Endometrial microvascular endothelial cells (primary cell): ENCODE measurements around the gene CTTNBP2NL. TPM values are rescaled to one million over a fixed set of nuclear protein-coding genes. Genes with fewer than 3 reads are reported as not detected.

Experiments
- in situ Hi-C: cut with HindIII; loops from 2 replicates; pipeline ENCODE4 v1.10.0; 2017; ENCODE audit warnings: low sequenced_read_pairs, low pct_unique_long_range_greater_than_20kb; ENCODE audit errors: inconsistent ontology term
- total RNA-seq: library from RNA; depleted of rRNA; stranded (reverse); fragments of >200 nt; gene quantifications from one replicate; pipeline ENCODE4 v1.2.3, GENCODE V29; 2015; ENCODE audit errors: inconsistent ontology term

The CTTNBP2NL gene
- total RNA-seq, 1 donor from 2014 or later = 27.5 TPM

DNA sequence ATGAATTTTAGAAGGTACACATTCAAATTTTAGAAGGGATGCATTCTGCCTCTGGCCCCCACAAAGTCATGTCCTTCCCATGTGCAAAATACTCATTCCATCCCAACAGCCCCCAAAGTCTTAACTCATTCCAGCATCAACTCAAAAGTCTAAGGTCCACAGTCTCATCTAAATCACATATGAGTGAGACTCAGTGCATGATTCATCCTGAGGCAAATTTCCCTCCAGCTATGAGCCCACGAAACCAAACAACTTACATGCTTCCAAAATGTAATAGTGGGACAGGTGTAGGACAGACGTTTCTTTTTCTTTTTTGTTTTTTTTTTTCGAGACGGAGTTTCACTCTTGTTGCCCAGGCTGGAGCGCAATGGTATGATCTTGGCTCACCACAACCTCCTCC is 100.3 kb downstream of the CTTNBP2NL start:
- in situ Hi-C loops = no loop called here

DNA sequence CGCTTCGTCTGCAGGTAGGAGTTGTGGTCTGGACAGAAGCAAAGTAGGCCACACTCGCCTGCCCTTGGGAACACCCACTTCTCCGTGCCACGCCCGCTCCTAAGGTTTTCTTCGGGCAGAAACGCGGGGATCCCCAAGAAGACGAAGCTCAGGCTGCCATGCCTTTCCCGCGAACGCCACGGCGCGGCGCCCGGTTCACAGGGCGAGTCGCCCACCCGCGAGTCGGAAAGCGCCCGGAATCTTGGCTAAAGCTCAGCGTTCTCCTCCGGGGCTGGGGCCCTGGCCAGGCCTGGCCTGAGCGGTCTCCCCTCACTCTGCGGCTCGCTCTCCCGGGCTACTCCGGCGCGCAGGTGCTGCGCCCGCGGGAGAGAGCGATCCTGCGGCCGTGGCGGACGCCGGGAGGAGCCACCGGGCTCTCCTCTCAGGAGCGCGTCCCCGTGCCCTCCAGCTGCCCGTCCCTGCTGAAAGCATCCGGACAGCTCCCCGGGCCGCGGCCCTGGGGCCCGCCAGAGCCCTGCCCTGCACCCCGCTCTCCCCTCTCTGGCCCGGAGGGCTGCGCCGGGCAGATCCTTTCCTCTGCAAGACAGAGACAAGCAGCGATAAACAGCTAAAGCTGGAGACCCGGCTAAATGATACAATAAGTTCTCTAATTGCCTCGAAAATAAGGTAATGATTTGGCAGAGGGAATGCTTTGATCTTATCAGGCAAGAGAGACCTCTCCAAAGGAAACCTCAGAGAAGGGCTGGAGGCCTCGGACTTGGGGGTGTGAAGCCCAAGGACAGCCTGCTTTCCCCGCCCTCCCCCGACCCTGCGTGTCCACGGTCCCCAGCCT is 106.0 kb downstream of the CTTNBP2NL start:
- in situ Hi-C loops = no loop called here

DNA sequence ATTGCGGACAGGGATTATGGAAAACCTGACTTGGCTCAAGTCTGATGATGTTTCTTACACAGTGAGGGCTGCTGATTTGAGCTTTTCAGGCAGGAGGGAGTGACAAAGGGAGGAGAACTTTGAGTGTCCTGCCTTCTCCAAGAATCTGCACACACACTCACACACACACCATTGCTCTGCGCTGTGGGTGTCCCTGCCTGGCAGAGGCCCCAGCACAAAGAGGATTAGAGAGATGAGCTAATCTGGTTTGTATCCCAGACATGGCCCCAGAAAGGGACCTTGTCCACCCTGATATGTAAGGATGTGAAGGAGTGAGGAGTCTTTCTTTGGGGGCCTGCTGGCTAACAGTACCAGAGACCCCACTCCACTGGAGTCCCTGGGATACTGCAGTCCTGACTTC is 106.8 kb downstream of the CTTNBP2NL start:
- in situ Hi-C loops = no loop called here

DNA sequence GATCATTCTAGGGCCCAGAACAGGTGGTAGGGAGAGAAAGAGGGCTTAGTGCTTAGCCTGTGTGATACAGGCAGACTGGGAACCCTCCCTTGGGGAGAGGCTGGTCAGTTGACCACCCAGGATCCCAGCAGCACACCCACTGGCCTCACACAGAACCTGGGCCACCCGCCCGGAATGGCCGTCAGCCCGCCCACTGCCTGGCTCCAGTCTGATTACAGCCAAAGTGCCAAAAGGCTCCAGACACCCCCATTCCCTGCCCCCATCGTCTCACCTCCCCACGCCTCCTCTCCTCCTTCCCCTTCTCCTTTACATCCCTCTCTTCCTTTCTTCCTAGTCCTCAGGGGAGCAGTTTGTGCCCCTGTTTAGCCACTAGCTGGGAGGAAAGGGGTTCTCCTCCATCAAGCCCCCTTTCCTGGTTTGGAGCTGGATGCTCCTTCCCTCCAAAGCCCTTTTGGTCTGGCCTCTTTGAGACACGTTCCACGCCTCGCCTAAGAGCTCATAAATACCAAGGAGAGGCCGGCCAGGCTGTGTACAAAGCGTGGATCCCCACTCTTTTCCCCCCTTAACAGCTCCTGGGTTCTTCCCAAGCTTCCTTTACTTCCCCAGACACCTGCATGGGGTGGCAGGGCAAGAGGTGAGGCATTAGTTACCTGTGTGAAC is 108.1 kb downstream of the CTTNBP2NL start:
- in situ Hi-C loops = no loop called here

DNA sequence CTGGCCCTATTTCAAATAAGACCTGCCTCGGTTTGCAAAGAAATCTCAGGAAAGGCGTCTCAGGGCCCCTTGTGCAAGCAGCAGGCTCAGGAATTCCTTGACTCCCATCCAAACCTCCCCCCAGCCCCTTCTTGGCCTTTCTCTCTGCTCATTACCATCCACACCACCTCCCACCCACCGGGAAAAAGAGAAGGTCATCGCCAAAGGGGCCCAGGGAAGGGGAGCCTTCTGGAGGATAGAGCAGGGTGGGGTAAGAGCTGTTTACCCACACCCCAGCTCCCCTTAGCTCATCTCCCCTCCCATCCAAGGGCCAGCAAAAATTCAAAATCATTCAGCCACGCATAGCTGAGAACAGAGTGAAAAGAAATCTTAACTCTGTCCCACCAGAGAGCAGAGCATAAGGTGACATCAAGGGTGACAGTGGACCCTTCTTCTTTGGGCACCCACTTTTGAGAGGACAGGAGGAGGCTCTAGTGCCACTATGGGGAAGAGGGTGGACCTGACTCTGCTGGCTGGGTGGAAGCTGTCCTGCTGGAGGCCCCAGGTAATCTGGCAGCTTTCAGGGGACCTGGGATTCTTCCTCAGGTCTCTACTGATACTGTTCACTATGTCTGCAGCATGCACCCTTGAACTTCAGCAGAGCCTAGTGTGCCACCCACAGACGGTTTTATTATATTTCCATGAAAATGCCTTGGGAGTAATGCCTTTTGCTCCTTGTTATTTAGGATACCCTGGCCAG is 108.8 kb downstream of the CTTNBP2NL start:
- in situ Hi-C loops = no loop called here

DNA sequence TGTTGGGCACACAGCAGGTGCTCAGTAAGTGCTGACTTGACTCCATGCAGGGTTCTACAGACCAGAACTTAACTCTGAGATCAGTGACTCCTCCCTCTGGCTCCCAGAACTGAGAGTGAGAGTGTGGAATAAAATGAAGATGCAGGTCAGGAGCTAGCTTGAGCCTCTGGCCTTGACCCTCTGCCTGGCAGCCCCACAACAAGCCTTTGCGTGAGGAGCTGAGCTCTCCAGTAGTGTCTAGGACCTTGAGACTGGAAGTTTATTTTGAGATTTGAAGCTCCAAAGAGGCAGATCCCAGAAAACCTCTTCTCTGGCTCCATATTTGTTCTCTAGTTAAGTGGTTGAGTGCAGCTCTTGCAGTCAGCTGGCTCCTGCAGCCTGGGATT is 109.4 kb downstream of the CTTNBP2NL start:
- in situ Hi-C loops = no loop called here

DNA sequence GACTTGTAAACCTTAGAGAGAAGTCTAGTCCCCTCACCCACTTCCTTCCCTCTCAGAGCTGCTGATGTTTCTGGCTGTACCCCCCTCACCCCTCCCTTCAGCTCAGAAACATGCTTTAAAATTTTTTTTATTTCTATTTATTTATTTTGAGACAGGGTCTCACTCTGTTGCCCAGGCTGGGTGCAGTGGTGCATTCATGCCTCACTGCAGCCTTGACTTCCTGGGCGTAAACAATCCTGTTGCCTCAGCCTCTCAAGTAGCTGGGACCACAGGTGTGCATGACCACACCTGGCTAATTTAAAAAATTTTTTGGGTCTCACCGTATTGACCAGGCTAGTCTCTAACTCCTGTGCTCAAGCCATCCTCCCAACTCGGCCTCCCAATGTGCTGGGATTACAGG is 109.9 kb downstream of the CTTNBP2NL start:
- in situ Hi-C loops = no loop called here

DNA sequence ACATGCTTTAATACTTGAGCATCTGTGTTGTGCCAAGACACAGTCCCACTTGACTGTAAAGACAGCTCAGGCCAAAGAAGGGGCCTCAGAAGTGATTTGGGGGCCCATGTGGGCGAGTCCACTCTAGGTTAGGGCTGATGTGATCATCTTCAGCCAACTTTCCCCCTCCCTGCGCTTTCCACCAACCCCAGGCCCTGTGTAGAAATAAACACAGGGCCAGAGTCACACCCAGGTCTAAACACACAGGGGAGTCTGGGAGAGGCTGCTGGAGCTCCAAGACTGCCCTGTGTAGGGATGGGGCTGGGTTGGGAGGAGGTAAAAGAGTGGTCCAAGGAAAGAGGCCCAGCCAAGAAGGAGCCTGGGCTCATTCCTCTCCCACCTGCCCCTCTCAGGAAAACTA is 110.3 kb downstream of the CTTNBP2NL start:
- in situ Hi-C loops = no loop called here

DNA sequence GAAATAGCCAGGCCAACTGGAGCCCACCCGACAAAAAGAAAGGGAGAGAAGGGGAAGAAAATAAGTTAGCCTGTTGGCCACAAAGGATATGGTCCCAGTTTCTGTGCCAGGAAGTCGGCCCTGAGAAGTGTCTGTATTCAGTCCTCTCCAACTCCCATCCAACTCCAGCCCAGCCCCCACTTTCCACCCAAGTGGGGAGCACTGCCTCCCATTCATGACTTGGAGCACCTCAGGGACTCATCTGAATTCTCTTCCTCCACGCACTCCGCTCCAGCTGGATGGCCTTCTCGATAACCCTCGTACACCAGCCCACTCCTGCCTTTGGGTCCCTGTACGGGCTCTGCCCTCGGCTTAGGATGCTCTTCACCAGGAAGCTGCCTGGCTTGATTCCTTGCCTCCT is 110.7 kb downstream of the CTTNBP2NL start:
- in situ Hi-C loops = no loop called here

DNA sequence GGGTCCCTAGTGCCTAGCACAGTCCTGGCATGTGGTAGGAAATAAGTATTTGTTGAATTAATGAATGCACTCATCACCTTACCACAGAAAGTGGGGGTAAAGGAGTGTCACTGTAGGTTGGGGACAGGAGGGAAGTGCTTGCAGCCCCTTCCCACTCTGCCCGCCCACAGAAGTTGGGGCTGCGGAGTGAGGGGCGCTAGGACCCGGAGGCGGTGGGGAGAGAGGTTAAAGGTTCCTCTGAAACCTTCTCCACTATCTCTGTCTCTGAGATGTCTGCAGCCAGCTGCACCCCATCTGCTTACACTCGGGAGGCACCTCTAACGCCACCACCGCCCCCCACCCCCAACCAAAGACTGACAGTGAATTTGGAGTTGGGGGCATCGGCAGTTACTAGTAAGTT is 111.3 kb downstream of the CTTNBP2NL start:
- in situ Hi-C loops = no loop called here

DNA sequence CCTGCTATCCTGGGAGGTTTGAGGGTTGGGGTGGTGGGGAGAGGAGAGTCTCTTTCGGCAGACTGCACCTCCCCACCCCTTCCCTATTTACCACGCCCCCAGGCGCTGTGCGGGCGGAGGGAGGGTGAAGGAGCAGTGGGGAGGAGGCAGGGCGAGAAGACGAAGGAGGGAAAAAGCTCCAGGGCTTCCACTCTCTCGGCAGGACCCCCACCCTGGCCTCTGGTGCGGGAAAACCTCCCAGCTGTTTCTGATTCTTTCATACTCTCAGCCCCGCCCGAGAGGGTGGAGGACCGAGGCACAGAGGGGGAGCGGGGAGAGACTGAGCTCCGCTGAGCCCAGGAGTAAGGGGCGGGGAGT is 111.9 kb downstream of the CTTNBP2NL start:
- in situ Hi-C loops = no loop called here

DNA sequence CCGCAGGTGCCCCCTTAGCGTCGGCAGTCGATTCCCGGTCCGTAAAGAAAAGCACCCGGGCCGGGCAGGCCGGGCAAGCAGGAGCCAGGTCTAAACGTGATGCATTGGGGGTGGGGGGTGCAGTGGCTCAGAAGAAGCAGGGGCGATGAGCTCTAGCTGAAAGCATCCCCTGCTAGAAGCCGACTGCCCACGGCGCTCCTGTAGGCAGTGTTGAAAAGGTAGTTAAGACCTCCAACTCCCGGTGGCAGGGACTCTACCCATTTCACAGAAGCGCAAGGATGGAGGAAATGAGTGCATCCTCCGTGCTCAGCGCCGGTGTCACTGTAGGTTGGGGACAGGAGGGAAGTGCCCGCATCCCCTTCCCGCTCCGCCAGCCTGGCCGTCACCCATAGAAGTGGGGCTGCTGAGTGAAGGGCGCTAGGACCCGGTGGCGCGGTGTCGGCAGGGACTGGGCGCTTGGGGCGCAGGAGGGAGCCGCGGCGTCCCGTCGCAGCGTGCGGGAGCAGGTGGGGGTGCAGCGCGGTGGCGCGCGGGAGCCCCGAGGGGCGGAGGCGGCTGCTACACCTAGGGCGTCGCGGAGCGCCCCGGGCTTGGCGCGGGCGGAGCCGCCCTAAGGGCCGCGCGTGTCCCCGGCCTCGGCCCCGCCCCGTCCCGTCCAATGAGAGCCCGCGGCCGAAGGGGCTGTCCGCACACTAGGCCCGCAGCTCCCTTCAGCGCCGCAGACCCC is 112.4 kb downstream of the CTTNBP2NL start, which contains the start of gene WNT2B:
Gene WNT2B, plus strand, starts transcription at position 688 of the 727 bp plus-strand sequence. CDS start 298 bp downstream, outside the sequence.
- in situ Hi-C loops = no loop called here

DNA sequence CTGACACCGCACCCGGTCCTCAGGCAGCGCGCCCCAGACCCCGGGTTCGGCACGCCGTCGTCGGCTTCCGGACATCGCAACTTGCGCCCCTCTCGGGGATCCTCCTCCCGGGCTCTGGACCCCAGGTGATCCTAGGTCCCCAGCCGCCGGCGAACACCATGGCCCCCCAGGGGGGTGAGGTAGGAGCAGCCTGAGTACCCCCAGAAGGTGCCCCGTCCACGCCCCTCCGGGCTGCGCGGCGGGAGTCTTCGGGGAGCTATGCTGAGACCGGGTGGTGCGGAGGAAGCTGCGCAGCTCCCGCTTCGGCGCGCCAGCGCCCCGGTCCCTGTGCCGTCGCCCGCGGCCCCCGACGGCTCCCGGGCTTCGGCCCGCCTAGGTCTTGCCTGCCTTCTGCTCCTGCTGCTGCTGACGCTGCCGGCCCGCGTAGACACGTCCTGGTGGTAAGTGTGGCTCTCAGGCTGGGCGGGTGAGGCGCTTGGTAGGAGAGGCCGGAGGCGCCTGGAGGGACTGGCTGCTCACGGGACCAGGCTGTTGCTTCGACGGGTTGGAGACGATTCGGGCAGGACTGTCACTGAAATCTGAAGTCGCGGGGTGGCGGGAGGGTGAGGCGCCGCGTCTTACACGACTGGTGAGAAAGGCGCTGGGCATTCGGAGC is 113.1 kb downstream of the CTTNBP2NL start:
- in situ Hi-C loops = no loop called here

DNA sequence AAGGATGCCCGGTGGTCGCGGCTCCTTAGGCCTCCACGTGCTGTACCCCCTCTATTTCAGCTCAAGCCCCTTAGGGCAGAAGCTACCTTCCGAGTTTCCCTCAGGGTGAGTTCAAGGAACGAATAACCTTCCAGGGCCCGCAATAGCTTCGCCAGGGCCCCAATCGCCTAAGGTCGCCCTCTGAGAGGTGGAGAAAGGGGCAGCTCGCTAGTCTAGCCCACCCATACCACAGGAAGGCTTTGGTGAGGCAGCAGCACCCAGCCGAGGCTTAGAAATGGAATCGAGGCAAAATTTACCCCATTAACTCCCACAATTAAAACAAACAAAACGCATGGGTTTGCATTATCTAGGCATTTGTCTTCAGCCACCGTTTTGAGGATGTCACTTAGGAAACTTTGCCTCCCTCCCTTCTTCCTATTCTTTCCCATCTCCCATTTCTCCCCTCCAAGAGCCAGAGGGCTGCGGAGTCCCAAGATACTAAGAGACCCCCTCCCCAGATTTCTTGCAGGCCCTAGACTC is 113.7 kb downstream of the CTTNBP2NL start:
- in situ Hi-C loops = no loop called here

DNA sequence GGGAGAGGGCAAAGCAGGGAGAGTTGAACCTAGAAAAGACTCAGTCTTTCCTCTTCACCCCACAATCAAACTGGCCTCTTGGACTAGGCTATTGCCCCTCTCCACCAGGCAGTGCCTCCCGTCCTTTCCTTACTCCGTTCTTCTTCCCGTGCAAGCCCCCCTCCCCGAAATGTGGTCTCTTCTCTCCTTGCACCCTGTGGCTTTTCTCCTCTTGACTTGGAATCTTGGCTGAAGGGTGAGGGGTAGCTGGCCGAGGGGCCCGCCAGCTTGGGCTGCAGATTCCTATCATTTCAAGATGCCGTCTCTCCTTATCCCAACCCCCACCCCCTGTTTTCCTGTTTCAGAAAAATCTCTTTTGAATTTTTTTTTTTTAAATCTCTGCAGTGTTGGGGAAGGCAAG is 114.3 kb downstream of the CTTNBP2NL start:
- in situ Hi-C loops = no loop called here
